ENCODE results near the gene PTPRU. TPM values are rescaled to one million over a fixed set of nuclear protein-coding genes. Genes with fewer than 3 reads are reported as not detected.
A peak's percentile ranks its signal among the peaks of the same experiment; 100 is the strongest.

Gene PTPRU
- total RNA-seq, 1 donor from 2014 or later, result 92.5 TPM

GRCh38 chr1:29282924-29283803 is 46.8 kb downstream of the PTPRU start:
- Mint-ChIP-seq H3K27me3 (ENCODE audit: unreplicated experiment) (no peaks in the 10 kb centered on the region), H3K27ac (ENCODE audit: unreplicated experiment) (no peak overlapping the region), H3K36me3 (ENCODE audit: unreplicated experiment) (no peaks in the 10 kb centered on the region), H3K4me1 (ENCODE audit: low read depth, unreplicated experiment) (no peaks in the 10 kb centered on the region), H3K9me3 (ENCODE audit: unreplicated experiment) (peaks cover 5% of the 10 kb centered on the region), H3K4me3 (ENCODE audit: unreplicated experiment) (no peak overlapping the region)
- DNase-seq, result peak; percentile 46
- TF ChIP-seq, protein P1, sequence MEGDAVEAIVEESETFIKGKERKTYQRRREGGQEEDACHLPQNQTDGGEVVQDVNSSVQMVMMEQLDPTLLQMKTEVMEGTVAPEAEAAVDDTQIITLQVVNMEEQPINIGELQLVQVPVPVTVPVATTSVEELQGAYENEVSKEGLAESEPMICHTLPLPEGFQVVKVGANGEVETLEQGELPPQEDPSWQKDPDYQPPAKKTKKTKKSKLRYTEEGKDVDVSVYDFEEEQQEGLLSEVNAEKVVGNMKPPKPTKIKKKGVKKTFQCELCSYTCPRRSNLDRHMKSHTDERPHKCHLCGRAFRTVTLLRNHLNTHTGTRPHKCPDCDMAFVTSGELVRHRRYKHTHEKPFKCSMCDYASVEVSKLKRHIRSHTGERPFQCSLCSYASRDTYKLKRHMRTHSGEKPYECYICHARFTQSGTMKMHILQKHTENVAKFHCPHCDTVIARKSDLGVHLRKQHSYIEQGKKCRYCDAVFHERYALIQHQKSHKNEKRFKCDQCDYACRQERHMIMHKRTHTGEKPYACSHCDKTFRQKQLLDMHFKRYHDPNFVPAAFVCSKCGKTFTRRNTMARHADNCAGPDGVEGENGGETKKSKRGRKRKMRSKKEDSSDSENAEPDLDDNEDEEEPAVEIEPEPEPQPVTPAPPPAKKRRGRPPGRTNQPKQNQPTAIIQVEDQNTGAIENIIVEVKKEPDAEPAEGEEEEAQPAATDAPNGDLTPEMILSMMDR (IDR thresholded peaks at IDR 0.05; ENCODE audit: partially characterized antibody, unreplicated experiment), result no peak

DNA sequence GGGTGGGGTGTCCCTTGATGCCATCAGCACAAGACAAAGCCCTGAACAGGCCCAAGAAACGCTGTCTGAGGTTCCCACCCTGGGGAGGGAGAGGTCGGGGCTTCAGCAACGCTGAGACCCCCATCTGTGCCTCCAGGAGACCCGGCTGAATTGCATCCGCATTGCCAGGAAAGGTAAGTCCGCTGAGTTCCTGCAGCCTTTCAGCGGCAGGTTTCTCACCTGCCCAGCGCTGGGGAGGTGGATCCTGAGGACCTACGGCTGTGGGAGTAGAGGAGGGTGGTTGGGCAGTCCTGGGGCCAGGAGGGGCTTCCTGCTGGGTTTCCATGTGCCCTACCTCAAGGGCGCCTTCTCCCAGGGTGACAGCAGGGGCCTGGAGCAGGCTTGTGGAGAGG is 47.5 kb downstream of the PTPRU start:
- H3K27ac Mint-ChIP-seq (ENCODE audit: unreplicated experiment), result no peak overlapping the region
- no peaks in the 10 kb centered on the region for H3K36me3 Mint-ChIP-seq (ENCODE audit: unreplicated experiment)
- H3K4me3 Mint-ChIP-seq (ENCODE audit: unreplicated experiment), result no peak overlapping the region
- peaks cover 5% of the 10 kb centered on the region for H3K9me3 Mint-ChIP-seq (ENCODE audit: unreplicated experiment)
- DNase-seq, result no peak
- H3K4me1 Mint-ChIP-seq (ENCODE audit: low read depth, unreplicated experiment), result no peaks in the 10 kb centered on the region
- TF ChIP-seq, protein P1 (IDR thresholded peaks at IDR 0.05; ENCODE audit: partially characterized antibody, unreplicated experiment), result no peak
- H3K27me3 Mint-ChIP-seq (ENCODE audit: unreplicated experiment), result no peaks in the 10 kb centered on the region

DNA sequence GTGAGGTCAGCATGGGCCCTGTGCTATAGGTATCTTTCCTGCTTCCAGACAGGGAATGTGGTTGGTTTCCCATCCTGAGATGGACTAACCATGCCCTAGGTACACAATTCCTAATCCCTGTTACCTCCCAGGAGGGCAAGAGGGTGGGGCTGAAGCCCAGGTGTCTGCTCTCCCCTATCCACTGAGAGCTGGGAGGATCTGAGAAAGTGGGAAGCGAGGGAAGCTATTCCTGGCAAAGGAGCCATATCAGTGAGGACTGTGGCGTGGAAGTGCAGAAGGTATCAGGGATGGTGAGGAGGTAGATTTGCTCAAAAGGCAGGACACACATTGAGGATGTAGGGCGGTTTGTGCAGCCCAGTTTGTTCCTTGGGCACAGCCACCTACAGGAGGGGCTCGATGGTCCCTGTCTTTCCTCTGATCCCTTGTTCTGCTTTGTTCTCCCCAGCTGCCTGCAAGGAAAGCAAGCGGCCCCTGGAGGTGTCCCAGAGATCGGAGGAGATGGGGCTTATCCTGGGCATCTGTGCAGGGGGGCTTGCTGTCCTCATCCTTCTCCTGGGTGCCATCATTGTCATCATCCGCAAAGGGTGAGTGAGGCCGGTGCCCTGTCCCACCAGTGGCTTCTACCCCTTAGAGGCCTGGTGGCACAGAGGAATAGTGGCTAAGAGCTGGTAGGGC is 48.1 kb downstream of the PTPRU start:
- Mint-ChIP-seq H3K27me3 (ENCODE audit: unreplicated experiment) (peaks cover 2% of the 10 kb centered on the region), H3K9me3 (ENCODE audit: unreplicated experiment) (peaks cover 5% of the 10 kb centered on the region), H3K36me3 (ENCODE audit: unreplicated experiment) (no peaks in the 10 kb centered on the region), H3K27ac (ENCODE audit: unreplicated experiment) (no peak overlapping the region), H3K4me3 (ENCODE audit: unreplicated experiment) (no peak overlapping the region), H3K4me1 (ENCODE audit: low read depth, unreplicated experiment) (no peaks in the 10 kb centered on the region)
- TF ChIP-seq, protein P1 (IDR thresholded peaks at IDR 0.05; ENCODE audit: partially characterized antibody, unreplicated experiment), result no peak
- DNase-seq, result no peak

DNA sequence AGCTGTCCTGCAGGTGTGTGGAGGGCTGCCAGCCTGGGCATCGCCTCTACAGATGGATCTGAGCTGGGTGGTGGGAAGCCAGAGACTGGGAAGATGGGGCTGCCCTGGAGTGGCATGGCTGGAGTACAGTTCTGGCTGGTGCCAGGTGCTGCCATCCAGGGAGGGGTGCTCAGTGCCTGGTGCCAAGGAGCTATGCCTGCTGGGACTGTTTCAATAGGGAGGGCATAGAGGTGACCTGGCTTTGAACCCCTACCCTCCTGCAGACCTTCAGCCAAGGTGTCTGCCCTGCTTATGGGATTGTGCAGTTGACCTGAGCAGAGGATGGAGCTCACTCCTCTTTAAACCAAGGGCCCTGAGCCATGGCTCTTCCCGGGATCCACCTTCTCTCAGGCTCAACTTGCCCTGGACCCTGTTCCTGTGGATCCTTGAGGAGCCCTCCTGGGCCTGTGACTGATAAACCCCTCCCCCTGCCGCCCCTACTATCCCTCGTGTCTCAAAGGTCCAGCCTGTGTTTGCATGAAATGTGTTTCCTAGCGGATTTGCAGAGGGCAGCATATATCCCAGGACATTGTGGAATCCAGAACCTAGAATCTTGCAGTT is 48.7 kb downstream of the PTPRU start:
- H3K27ac Mint-ChIP-seq (ENCODE audit: unreplicated experiment), result no peak overlapping the region

More for the DNA sequence above, 48.7 kb downstream of the PTPRU start:
- H3K4me3 Mint-ChIP-seq (ENCODE audit: unreplicated experiment), result no peak overlapping the region
- TF ChIP-seq, protein P1 (IDR thresholded peaks at IDR 0.05; ENCODE audit: partially characterized antibody, unreplicated experiment), result no peak
- peaks cover 6% of the 10 kb centered on the region for H3K9me3 Mint-ChIP-seq (ENCODE audit: unreplicated experiment)
- no peaks in the 10 kb centered on the region for H3K4me1 Mint-ChIP-seq (ENCODE audit: low read depth, unreplicated experiment)
- no peak for DNase-seq
- H3K27me3 Mint-ChIP-seq (ENCODE audit: unreplicated experiment), result peaks cover 2% of the 10 kb centered on the region
- H3K36me3 Mint-ChIP-seq (ENCODE audit: unreplicated experiment), result no peaks in the 10 kb centered on the region
